Measurements from ENCODE around the gene MRPL58. TPM values are rescaled to one million over a fixed set of nuclear protein-coding genes. Genes with fewer than 3 reads are reported as not detected.

Gene MRPL58
- total RNA-seq, 1 experiment from 2014 or later, result 195 TPM

DNA sequence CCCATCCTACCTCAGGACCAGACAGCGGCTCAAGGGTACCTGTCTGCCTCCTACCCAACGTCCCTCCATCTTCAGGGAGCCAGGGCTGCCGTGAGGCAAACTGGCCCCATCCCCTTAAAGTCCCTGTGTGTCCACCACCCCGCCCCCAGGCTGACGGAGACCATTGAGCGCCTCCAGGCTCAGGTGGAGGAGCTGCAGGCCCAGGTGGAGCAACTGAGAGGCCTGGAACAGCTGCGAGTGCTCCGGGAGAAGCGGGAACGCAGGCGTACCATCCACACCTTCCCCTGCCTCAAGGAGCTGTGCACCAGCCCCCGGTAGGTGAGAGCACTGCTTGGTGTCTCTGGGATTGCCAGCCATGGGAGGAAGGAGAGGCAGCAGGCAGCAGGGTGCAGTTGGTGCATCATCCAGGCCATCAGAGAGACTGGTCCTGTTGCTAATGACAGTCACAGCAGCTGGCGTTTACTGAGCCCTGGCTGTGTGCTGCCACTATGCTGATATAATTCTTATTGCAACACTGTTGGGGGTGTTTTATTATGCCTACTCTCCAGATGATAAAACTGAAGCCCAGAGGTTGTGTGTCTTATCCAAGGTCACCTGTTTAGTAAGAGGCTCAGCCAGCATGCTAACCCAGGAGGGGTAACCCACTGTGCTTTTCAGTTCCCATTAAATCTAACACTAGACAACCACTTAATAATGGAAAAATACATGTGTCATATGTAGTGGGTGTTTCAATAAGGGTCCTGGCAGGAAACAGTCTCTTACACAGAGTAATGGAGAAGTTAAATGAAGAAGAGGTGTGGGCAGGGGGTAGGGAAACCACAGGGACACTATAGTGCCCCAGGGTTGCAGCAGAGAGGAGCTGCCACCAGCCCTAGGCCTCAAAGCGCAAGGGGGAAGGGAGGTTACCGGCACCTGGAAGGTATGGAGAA lies 10.3 kb upstream of the MRPL58 start:
- Histone ChIP-seq H3K27ac (ENCODE audit: low read length) (no peak overlapping the region), H3K9ac (ENCODE audit: low read length) (no peak overlapping the region), H3K4me2 (ENCODE audit: low read length) (no peak overlapping the region), H3K9me2 (replicated peaks; ENCODE audit: low read length) (no peaks in the 10 kb centered on the region), H3K4me1 (ENCODE audit: insufficient read depth, low read length) (no peaks in the 10 kb centered on the region), H3K79me2 (ENCODE audit: low read length) (no peaks in the 10 kb centered on the region), H3K36me3 (ENCODE audit: low read depth, low read length) (peaks cover 9% of the 10 kb centered on the region), H3K27me3 (ENCODE audit: low read length) (no peaks in the 10 kb centered on the region), H3K9me3 (ENCODE audit: low read length) (no peaks in the 10 kb centered on the region), H3K4me3 (ENCODE audit: low read length) (no peak overlapping the region), H4K20me1 (ENCODE audit: low read length) (no peaks in the 10 kb centered on the region), H3F3A (ENCODE audit: low read length, unreplicated experiment) (no peaks in the 10 kb centered on the region), H2AFZ (ENCODE audit: low read length) (no peak overlapping the region)
- DNase-seq (no peak), ATAC-seq (no peak)
- intact Hi-C loops (cut with micrococcal nuclease), result no loop called here
- CTCF ChIA-PET, result no interaction called here
- TF ChIP-seq, protein P1, sequence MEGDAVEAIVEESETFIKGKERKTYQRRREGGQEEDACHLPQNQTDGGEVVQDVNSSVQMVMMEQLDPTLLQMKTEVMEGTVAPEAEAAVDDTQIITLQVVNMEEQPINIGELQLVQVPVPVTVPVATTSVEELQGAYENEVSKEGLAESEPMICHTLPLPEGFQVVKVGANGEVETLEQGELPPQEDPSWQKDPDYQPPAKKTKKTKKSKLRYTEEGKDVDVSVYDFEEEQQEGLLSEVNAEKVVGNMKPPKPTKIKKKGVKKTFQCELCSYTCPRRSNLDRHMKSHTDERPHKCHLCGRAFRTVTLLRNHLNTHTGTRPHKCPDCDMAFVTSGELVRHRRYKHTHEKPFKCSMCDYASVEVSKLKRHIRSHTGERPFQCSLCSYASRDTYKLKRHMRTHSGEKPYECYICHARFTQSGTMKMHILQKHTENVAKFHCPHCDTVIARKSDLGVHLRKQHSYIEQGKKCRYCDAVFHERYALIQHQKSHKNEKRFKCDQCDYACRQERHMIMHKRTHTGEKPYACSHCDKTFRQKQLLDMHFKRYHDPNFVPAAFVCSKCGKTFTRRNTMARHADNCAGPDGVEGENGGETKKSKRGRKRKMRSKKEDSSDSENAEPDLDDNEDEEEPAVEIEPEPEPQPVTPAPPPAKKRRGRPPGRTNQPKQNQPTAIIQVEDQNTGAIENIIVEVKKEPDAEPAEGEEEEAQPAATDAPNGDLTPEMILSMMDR (conservative IDR thresholded peaks at IDR 0.05; ENCODE audit: low read depth, low read length), result no peak
- TF ChIP-seq EZH2 (IDR thresholded peaks at IDR 0.05; ENCODE audit: low read length, unreplicated experiment) (no peak), EZH2phosphoT487 (IDR thresholded peaks at IDR 0.05; ENCODE audit: borderline replicate concordance, low read length) (no peak)
- POLR2A ChIA-PET (ENCODE audit: unreplicated experiment), result no interaction called here
- no TSS peak for BruUV-seq (replicated peaks)

DNA sequence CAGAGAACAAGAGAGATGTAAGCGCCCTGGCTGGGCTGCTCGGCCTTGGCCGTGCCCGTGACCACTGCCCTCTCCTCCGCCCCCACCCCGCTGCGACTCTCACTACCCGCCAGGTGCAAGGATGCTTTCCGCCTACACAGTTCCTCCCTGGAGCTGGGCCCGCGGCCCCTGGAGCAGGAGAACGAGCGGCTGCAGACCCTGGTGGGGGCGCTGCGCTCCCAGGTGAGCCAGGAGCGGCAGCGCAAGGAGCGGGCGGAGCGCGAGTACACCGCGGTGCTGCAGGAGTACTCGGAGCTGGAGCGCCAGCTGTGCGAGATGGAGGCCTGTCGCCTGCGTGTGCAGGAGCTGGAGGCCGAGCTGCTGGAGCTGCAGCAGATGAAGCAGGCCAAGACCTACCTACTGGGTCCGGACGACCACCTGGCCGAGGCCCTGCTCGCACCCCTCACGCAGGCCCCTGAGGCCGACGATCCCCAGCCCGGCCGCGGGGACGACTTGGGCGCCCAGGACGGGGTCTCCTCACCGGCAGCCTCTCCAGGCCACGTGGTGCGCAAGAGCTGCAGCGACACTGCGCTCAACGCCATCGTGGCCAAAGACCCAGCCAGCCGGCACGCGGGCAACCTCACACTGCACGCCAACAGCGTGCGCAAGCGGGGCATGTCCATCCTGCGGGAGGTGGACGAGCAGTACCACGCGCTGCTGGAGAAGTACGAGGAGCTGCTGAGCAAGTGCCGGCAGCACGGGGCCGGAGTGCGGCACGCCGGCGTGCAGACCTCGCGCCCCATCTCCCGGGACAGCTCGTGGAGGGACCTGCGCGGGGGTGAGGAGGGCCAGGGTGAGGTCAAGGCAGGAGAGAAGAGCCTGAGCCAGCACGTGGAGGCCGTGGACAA lies 9.2 kb upstream of the MRPL58 start:
- TF ChIP-seq EZH2phosphoT487 (IDR thresholded peaks at IDR 0.05; ENCODE audit: borderline replicate concordance, low read length), result no peak
- no peak for TF ChIP-seq EZH2 (IDR thresholded peaks at IDR 0.05; ENCODE audit: low read length, unreplicated experiment)
- TF ChIP-seq, protein P1 (conservative IDR thresholded peaks at IDR 0.05; ENCODE audit: low read depth, low read length), result no peak

More for the DNA sequence above, 9.2 kb upstream of the MRPL58 start:
- DNase-seq, result no peak
- Histone ChIP-seq H3K4me2 (ENCODE audit: low read length) (no peak overlapping the region), H2AFZ (ENCODE audit: low read length) (no peak overlapping the region), H3K4me3 (ENCODE audit: low read length) (no peak overlapping the region), H3K9me3 (ENCODE audit: low read length) (no peaks in the 10 kb centered on the region), H4K20me1 (ENCODE audit: low read length) (no peaks in the 10 kb centered on the region), H3F3A (ENCODE audit: low read length, unreplicated experiment) (no peaks in the 10 kb centered on the region), H3K79me2 (ENCODE audit: low read length) (no peaks in the 10 kb centered on the region), H3K27me3 (ENCODE audit: low read length) (no peaks in the 10 kb centered on the region), H3K27ac (ENCODE audit: low read length) (no peak overlapping the region), H3K9me2 (replicated peaks; ENCODE audit: low read length) (no peaks in the 10 kb centered on the region), H3K4me1 (ENCODE audit: insufficient read depth, low read length) (no peaks in the 10 kb centered on the region), H3K9ac (ENCODE audit: low read length) (no peak overlapping the region), H3K36me3 (ENCODE audit: low read depth, low read length) (peaks cover 9% of the 10 kb centered on the region)
- ATAC-seq, result no peak
- CTCF ChIA-PET, result no interaction called here
- intact Hi-C loops (cut with micrococcal nuclease), result no loop called here
- no TSS peak for BruUV-seq (replicated peaks)
- POLR2A ChIA-PET (ENCODE audit: unreplicated experiment), result no interaction called here

Data from PC-3 (cell line).